ENCODE measurements around the gene COL24A1.

Gene COL24A1

DNA sequence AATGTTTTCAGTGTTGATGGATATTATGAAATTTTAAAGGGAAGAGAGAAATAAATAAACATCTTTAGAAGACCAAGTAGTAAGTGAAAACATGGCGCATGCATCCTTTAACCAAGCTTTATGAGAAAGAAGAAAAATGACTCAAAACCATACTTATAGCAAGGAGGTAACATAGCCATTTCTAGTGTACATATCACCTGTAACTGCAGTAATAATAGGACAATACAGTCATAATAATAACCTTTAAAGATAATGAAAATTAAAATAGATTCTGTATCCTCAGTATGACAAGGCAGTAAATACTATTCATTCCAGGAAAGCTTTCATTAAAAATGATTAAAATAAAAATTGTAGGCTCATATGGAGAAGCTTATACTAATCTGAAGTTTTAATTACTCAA lies 141.2 kb downstream of the COL24A1 start:
- H2BK15ac ChIP-seq (ENCODE audit: low read length), result no peak overlapping the region
- H2BK5ac ChIP-seq (ENCODE audit: low read length), result no peak overlapping the region
- DNase-seq (ENCODE audit: low spot score), result no peak
- H3K4ac ChIP-seq (ENCODE audit: low read length), result no peak overlapping the region
- H3K36me3 ChIP-seq (replicated peaks in 1 of 2; ENCODE audit: control insufficient read depth in 2 of 2, insufficient read depth in 2 of 2, low read length in 2 of 2), result no peaks in the 10 kb centered on the region
- no peak overlapping the region for H4K91ac ChIP-seq (ENCODE audit: low read depth, low read length, poor library complexity)
- no peak overlapping the region for H3K4me2 ChIP-seq (ENCODE audit: insufficient read depth, low read length, poor library complexity, severe bottlenecking)
- H3K79me1 ChIP-seq (ENCODE audit: low read depth, low read length), result no peaks in the 10 kb centered on the region
- H2AK5ac ChIP-seq (ENCODE audit: low read depth, low read length), result no peak overlapping the region
- H3K27ac ChIP-seq (replicated peaks; ENCODE audit: low read length), result no peak overlapping the region
- H2BK12ac ChIP-seq (ENCODE audit: low read length), result no peak overlapping the region
- no peak overlapping the region for H3K4me3 ChIP-seq (ENCODE audit: low read length in 2 of 2)
- H2BK120ac ChIP-seq (ENCODE audit: low read depth, low read length), result no peak overlapping the region
- no peaks in the 10 kb centered on the region for H3K4me1 ChIP-seq (ENCODE audit: control insufficient read depth in 2 of 2, insufficient read depth in 1 of 2, low read depth in 1 of 2, low read length in 2 of 2)
- H3K14ac ChIP-seq (ENCODE audit: low read length), result no peak overlapping the region
- H3K27me3 ChIP-seq (ENCODE audit: control insufficient read depth in 3 of 3, insufficient read depth in 3 of 3, low read depth in 1 of 3, low read length in 3 of 3), result no peaks in the 10 kb centered on the region
- no peak overlapping the region for H3K9ac ChIP-seq (ENCODE audit: low read depth, low read length, poor library complexity)
- no peak overlapping the region for H4K8ac ChIP-seq (ENCODE audit: low read depth, low read length)
- WGBS, 2 donors (ENCODE audit: extremely low coverage in 2 of 2, insufficient read length in 2 of 2, insufficient replicate concordance in 1 of 2), result no CpG with 5 or more reads among the region's 1 CpG
- no peaks in the 10 kb centered on the region for H3K9me3 ChIP-seq (replicated peaks in 1 of 2; ENCODE audit: control insufficient read depth in 2 of 2, insufficient read depth in 1 of 2, low read depth in 1 of 2, low read length in 2 of 2)
- no peak overlapping the region for H2AFZ ChIP-seq (ENCODE audit: low read length)
- no peak overlapping the region for H3K23ac ChIP-seq (ENCODE audit: low read depth, low read length, poor library complexity)
- H3K18ac ChIP-seq (ENCODE audit: low read length), result no peak overlapping the region

DNA sequence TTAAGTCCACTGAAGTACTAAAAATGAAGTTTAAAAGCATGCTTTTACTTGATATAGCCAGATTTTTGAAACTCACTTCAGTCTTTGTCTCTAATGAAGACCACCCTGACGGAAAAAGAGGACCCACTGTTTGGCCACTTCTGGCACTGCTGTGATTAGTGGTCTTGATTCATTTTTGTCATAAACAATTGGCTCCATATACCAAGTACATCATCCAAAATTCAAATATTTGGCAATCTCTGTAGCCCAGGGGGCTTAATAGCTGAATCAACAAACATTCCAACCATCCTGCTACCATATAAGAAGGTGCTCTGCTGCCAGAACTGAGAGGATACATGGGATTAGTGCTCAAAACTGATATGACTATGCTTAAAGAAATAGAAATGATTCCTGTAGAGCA lies 156.0 kb downstream of the COL24A1 start:
- H2AFZ ChIP-seq (ENCODE audit: low read length), result no peak overlapping the region

DNA sequence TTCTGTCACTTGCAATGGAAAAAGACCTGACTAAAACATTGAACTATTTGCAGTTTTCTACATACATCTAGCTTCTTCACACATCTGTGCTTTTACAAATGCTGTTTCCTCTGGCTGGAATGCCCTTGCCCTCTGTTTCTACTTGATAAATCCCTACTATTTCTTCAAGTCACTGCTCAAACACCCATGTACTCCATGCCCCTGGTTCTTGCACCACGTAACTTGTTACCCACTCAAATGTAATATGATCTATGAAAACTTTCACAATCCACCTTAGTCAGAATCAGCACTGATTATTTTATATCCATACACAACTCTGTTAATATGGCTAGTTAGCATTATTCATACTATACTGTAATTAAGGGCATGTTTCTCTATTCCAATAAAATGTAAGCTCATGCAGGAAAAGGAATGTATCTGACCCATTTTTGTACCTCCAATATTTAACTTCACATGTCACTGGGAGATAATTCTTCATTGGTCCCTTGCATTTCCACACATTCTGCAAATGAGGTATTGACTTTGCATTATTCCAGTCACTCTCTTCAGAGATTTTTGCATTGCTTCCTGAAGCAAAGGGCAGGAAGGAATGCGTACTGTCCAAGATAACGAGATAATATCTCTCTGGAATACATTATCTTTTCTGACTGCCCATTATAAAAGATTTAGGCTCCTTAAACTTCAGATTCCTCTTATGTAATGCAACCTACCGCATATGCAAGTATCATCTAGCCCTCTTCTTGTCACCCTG lies 158.3 kb downstream of the COL24A1 start:
- Histone ChIP-seq H2BK12ac (ENCODE audit: low read length) (no peak overlapping the region), H3K4me1 (ENCODE audit: control insufficient read depth in 2 of 2, insufficient read depth in 1 of 2, low read depth in 1 of 2, low read length in 2 of 2) (no peaks in the 10 kb centered on the region), H3K79me1 (ENCODE audit: low read depth, low read length) (no peaks in the 10 kb centered on the region), H3K18ac (ENCODE audit: low read length) (no peak overlapping the region), H2BK15ac (ENCODE audit: low read length) (no peak overlapping the region), H3K4ac (ENCODE audit: low read length) (no peak overlapping the region), H2AFZ (ENCODE audit: low read length) (no peak overlapping the region), H2AK5ac (ENCODE audit: low read depth, low read length) (no peak overlapping the region), H3K27ac (replicated peaks; ENCODE audit: low read length) (no peak overlapping the region), H3K9ac (ENCODE audit: low read depth, low read length, poor library complexity) (no peak overlapping the region), H2BK120ac (ENCODE audit: low read depth, low read length) (no peak overlapping the region), H2BK5ac (ENCODE audit: low read length) (no peak overlapping the region), H3K14ac (ENCODE audit: low read length) (no peak overlapping the region), H3K36me3 (replicated peaks in 1 of 2; ENCODE audit: control insufficient read depth in 2 of 2, insufficient read depth in 2 of 2, low read length in 2 of 2) (no peaks in the 10 kb centered on the region), H4K91ac (ENCODE audit: low read depth, low read length, poor library complexity) (no peak overlapping the region), H4K8ac (ENCODE audit: low read depth, low read length) (no peak overlapping the region), H3K23ac (ENCODE audit: low read depth, low read length, poor library complexity) (no peak overlapping the region), H3K9me3 (replicated peaks in 1 of 2; ENCODE audit: control insufficient read depth in 2 of 2, insufficient read depth in 1 of 2, low read depth in 1 of 2, low read length in 2 of 2) (no peaks in the 10 kb centered on the region), H3K27me3 (ENCODE audit: control insufficient read depth in 3 of 3, insufficient read depth in 3 of 3, low read depth in 1 of 3, low read length in 3 of 3) (no peaks in the 10 kb centered on the region), H3K4me2 (ENCODE audit: insufficient read depth, low read length, poor library complexity, severe bottlenecking) (no peak overlapping the region), H3K4me3 (ENCODE audit: low read length in 2 of 2) (no peak overlapping the region)
- DNase-seq (ENCODE audit: low spot score), result no peak
- WGBS, 2 donors (ENCODE audit: extremely low coverage in 2 of 2, insufficient read length in 2 of 2, insufficient replicate concordance in 1 of 2), result no CpG with 5 or more reads among the region's 4 CpGs

More for the DNA sequence above, 156.0 kb downstream of the COL24A1 start:
- Histone ChIP-seq H3K79me1 (ENCODE audit: low read depth, low read length) (no peaks in the 10 kb centered on the region), H2AK5ac (ENCODE audit: low read depth, low read length) (no peak overlapping the region), H2BK5ac (ENCODE audit: low read length) (no peak overlapping the region), H3K9ac (ENCODE audit: low read depth, low read length, poor library complexity) (no peak overlapping the region), H3K18ac (ENCODE audit: low read length) (no peak overlapping the region), H3K4me1 (ENCODE audit: control insufficient read depth in 2 of 2, insufficient read depth in 1 of 2, low read depth in 1 of 2, low read length in 2 of 2) (no peaks in the 10 kb centered on the region), H3K27ac (replicated peaks; ENCODE audit: low read length) (no peak overlapping the region), H3K4me2 (ENCODE audit: insufficient read depth, low read length, poor library complexity, severe bottlenecking) (no peak overlapping the region), H3K27me3 (ENCODE audit: control insufficient read depth in 3 of 3, insufficient read depth in 3 of 3, low read depth in 1 of 3, low read length in 3 of 3) (no peaks in the 10 kb centered on the region), H3K4ac (ENCODE audit: low read length) (no peak overlapping the region), H4K91ac (ENCODE audit: low read depth, low read length, poor library complexity) (no peak overlapping the region), H3K9me3 (replicated peaks in 1 of 2; ENCODE audit: control insufficient read depth in 2 of 2, insufficient read depth in 1 of 2, low read depth in 1 of 2, low read length in 2 of 2) (no peaks in the 10 kb centered on the region), H2BK15ac (ENCODE audit: low read length) (no peak overlapping the region), H2BK12ac (ENCODE audit: low read length) (no peak overlapping the region), H3K4me3 (ENCODE audit: low read length in 2 of 2) (no peak overlapping the region), H3K36me3 (replicated peaks in 1 of 2; ENCODE audit: control insufficient read depth in 2 of 2, insufficient read depth in 2 of 2, low read length in 2 of 2) (no peaks in the 10 kb centered on the region), H3K23ac (ENCODE audit: low read depth, low read length, poor library complexity) (no peak overlapping the region), H3K14ac (ENCODE audit: low read length) (no peak overlapping the region), H4K8ac (ENCODE audit: low read depth, low read length) (no peak overlapping the region), H2BK120ac (ENCODE audit: low read depth, low read length) (no peak overlapping the region)
- no CpG with 5 or more reads among the region's 1 CpG for WGBS, 2 donors (ENCODE audit: extremely low coverage in 2 of 2, insufficient read length in 2 of 2, insufficient replicate concordance in 1 of 2)
- no peak for DNase-seq (ENCODE audit: low spot score)

- Histone ChIP-seq H2BK15ac (ENCODE audit: low read length) (no peak overlapping the region), H3K23ac (ENCODE audit: low read depth, low read length, poor library complexity) (no peak overlapping the region), H2AFZ (ENCODE audit: low read length) (no peak overlapping the region), H3K4me3 (ENCODE audit: low read length in 2 of 2) (no peak overlapping the region), H3K4me1 (ENCODE audit: control insufficient read depth in 2 of 2, insufficient read depth in 1 of 2, low read depth in 1 of 2, low read length in 2 of 2) (no peaks in the 10 kb centered on the region), H3K4me2 (ENCODE audit: insufficient read depth, low read length, poor library complexity, severe bottlenecking) (no peak overlapping the region), H3K14ac (ENCODE audit: low read length) (no peak overlapping the region), H3K27ac (replicated peaks; ENCODE audit: low read length) (no peak overlapping the region), H4K8ac (ENCODE audit: low read depth, low read length) (no peak overlapping the region), H2BK12ac (ENCODE audit: low read length) (no peak overlapping the region), H2AK5ac (ENCODE audit: low read depth, low read length) (no peak overlapping the region), H3K27me3 (ENCODE audit: control insufficient read depth in 3 of 3, insufficient read depth in 3 of 3, low read depth in 1 of 3, low read length in 3 of 3) (no peaks in the 10 kb centered on the region), H3K4ac (ENCODE audit: low read length) (no peak overlapping the region), H4K91ac (ENCODE audit: low read depth, low read length, poor library complexity) (no peak overlapping the region), H3K9ac (ENCODE audit: low read depth, low read length, poor library complexity) (no peak overlapping the region), H2BK120ac (ENCODE audit: low read depth, low read length) (no peak overlapping the region), H3K18ac (ENCODE audit: low read length) (no peak overlapping the region), H2BK5ac (ENCODE audit: low read length) (no peak overlapping the region), H3K9me3 (replicated peaks in 1 of 2; ENCODE audit: control insufficient read depth in 2 of 2, insufficient read depth in 1 of 2, low read depth in 1 of 2, low read length in 2 of 2) (no peaks in the 10 kb centered on the region), H3K36me3 (replicated peaks in 1 of 2; ENCODE audit: control insufficient read depth in 2 of 2, insufficient read depth in 2 of 2, low read length in 2 of 2) (no peaks in the 10 kb centered on the region), H3K79me1 (ENCODE audit: low read depth, low read length) (no peaks in the 10 kb centered on the region)
- DNase-seq (ENCODE audit: low spot score), result no peak
- WGBS, 2 donors (ENCODE audit: extremely low coverage in 2 of 2, insufficient read length in 2 of 2, insufficient replicate concordance in 1 of 2), result no CpG with 5 or more reads among the region's 2 CpGs
Observed at GRCh38 chr1:85992791-85993190, 163.8 kb downstream of the COL24A1 start.
